HG03159 (cell line): ENCODE measurements around the gene KIAA0825.
A peak's percentile ranks its signal among the peaks of the same experiment; 100 is the strongest.
"Not testable (repeated sequence)": the region's sequence is repeated elsewhere in the genome, so short reads cannot be mapped to it uniquely, and the experiment has no call there.

Experiments
- ATAC-seq: cut with Tn5 transposase; IDR thresholded peaks from one replicate; pipeline ENCODE4 v1.9.1; 2021; ENCODE audit warnings: mild to moderate bottlenecking, moderate library complexity; ENCODE audit not compliant: unreplicated experiment

The KIAA0825 gene

DNA sequence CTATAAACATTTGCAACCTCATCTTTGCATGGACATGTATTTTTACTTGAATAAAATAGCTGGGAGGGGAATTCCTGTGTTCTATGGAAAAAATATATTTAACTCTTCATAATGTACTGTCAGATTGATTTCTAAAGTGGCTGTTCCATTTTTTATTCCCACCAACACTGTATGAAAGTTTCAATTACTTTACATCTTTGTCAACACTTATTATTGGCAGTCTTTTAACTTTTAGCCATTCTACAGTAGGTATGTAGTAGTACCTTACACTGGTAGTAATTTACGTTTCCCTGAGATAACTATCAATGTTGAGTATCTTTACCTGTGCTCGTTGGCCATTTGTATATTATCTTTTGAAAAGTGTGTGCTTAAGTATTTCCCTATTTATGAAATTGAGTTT is 429.7 kb downstream of the KIAA0825 start:
- ATAC-seq, result no peak

DNA sequence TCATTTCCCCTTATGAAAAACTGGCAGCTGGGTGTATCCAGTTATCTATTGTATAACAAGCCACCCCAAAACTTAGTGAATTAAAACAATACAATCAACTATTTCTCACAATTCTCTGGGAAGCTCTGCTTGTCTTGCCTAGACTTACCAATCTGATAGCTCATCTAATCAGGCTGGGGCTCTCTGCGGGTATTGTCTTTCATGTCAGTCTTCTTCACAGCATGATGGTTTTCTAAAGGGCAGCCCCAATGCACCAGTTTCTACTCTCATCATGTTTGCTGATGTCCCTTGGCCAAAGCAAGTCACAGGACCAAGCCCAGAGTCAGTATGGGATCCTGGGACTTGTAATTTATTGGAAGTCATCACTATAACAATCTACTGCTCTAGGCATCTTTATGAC is 433.5 kb downstream of the KIAA0825 start:
- ATAC-seq, result no peak

DNA sequence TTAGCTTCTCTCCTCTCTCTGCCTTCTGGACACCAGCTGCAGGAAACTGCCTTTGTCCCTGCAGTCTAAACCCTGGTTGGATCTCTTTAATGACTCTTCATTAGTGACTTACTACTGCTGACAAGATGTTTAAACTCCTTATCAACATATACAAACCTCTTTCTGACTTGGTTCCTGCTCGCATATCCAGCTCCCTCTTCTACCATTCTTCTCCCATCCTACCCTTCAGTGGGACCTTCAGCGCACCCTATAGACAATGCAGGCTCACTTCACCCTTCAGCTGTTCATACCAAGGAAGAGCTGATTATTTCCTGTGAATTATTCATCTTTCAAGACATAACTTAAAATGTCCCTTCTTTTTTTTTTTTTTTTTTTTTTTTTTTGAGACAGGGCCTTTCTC is 436.5 kb downstream of the KIAA0825 start:
- ATAC-seq, result peak; percentile 53

DNA sequence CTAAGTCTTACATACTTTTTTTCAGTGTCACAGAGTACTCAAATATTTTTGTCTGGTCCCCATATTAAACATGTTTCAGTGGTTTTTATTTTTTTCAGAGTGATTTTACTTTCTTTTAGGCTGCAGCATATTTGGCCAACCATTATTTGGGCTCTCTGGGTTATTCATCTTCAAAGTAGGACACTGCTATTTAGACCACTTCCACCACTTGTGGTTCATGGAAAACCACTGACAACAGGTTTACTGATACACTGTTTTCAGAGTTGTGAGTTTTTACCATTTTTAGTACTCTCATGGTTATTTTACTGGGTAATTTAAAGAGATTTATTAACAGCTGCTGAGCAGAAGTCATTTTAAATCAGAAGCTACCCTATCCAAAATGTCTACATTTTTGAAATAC is 437.6 kb downstream of the KIAA0825 start:
- no peak for ATAC-seq

DNA sequence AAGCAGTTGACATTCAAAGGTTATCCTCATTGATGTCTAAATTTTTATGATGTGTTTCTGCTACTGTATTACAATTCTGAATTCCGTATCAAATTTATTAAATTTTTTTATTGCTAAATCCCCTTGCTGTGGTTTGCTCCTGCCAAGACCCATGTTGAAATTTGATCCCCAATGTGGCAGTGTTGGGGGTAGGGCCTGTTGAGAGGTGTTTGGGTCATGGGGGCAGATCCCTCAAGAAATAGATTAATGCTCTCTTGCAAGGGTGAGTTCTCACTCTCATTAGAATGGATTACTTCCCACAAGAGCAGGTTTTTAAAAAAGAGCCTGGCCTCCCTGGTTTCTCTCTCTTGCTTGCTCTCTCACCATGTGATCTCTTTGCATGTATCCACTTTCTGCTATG is 442.5 kb downstream of the KIAA0825 start:
- ATAC-seq, result no peak

DNA sequence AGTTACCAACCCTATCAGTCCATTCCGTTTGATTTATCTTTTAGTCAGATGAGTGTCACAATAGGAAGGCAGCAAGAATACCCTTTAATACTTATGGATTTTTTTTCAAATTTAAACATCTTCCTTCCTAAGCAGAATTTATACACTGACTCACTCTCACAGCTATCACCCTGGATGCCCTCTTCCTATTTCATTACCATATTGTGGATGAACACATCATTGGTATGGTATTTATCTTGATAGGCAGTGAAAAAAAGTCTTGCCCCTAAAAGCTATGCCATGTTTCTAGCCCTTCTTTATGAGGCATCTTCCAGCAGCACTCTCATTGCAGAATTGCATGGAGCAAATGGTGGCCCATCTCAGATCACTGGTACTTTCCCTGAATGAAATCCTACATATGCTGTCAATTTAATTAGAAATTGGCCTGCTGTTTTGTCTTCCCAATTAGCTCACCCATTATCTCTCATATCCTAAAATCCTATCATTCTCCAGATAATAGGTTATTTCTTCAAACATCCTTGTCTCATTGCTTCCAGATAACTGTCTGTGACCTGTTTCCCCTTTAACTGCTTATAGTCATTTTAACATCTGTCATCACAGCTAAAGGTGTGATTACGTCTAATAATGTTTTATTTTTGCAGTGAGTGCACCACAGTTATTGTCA is 443.5 kb downstream of the KIAA0825 start:
- ATAC-seq, result no peak

DNA sequence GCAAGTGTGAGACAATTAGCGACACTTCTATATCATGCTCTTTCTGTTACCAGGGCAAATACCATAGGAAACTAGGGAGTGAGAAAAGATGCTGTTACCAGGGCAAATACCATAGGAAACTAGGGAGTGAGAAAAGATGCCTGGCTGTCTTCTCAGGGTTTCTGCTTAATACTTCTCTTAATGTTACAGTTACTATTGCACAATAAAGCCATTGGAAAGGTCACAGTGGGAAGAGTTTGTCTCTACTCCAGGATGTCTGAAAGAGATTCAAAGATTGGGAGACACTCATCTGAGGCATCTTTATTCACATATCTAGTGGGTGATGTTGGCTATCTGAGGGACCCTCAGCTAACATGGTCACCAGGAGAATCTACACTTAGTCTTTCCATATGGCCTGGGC is 445.3 kb downstream of the KIAA0825 start:
- no peak for ATAC-seq

DNA sequence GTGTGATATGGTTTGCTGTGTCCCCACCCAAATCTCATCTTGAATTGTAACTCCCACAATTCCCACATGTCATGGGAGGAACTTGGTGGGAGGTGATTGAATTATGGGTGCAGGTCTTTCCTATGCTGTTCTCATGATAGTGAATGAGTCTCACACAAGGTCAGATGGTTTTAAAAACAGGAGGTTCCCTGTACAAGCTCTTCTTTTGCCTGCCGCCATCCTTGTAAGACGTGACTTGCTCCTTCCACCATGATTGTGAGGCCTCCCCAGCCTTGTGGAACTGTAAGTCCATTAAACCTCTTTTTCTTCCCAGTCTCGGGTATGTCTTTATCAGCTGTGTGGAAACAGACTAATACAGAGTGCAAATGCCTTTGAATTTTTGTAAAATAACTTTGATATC is 447.3 kb downstream of the KIAA0825 start:
- ATAC-seq, result not testable (repeated sequence)

DNA sequence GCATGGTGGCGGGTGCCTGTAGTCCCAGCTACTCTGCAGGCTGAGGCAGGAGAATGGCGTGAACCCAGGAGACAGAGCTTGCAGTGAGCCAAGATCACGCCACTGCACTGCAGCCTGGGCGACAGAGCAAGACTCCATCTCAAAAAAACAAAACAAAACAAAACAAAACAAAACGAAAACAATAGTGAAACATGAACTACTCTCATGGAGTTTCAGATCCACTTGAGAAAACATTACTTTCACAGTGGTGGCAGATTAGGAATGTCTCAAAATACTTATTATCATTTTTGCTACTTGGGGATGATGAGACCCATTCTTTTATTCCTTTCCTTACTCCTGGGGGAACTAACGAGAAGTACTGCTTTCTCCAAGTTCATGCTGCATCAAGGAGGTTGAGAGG is 448.2 kb downstream of the KIAA0825 start:
- peak; percentile 84 for ATAC-seq

DNA sequence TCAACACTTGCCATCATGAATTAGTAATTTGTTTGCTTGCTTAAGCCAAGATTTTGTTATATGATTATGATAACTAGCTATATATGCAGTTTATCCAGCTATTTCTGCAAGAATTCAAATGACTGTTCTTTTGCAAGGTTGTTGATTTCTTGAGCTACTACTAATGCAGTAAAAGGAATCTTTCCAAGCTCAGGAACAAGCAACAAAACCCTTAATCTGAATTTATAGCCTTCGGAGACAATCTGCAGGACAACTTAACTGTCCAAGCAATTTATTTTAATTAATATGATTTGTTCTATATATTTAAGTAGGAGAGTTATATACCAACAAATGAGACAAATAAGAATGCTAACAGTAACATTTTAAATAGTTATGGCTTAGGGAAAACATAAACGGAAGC is 450.3 kb downstream of the KIAA0825 start:
- no peak for ATAC-seq

DNA sequence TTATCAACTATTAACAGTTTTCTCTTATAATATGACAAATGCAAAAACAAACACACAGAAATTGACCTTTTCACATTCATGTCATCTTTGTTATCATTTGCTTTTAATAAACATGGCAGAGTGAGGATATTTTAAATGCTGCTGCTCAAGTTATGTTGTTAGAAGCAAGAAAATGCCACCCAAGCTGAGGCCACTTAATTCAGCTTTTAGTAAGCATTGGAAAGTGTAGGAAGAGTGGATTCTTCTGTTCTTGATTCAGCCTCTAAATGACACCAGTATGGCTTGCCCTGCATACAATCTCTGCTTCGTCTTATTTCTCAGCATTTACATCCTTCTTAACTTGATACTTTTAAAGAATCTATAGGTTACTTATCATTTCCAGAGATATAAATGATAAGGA is 456.6 kb downstream of the KIAA0825 start:
- no peak for ATAC-seq

DNA sequence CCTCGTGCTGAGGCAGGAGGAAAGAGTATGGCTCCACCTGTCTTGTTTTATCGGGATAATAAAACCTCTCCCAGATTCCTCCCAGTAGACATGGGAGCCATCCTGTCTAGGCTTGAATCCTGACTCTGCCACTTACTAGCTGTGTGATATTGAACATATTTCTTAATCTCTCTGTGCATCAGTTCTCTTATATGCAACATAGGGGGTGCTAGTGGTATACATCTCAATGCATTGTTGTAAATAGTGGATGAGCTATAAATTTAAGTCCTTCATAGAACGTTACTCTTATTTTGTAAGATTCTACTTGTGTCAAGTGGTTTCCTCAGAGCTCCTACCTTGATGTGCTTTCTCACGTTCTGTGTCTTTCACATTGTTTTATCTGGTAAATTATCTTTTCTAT is 459.3 kb downstream of the KIAA0825 start:
- no peak for ATAC-seq

DNA sequence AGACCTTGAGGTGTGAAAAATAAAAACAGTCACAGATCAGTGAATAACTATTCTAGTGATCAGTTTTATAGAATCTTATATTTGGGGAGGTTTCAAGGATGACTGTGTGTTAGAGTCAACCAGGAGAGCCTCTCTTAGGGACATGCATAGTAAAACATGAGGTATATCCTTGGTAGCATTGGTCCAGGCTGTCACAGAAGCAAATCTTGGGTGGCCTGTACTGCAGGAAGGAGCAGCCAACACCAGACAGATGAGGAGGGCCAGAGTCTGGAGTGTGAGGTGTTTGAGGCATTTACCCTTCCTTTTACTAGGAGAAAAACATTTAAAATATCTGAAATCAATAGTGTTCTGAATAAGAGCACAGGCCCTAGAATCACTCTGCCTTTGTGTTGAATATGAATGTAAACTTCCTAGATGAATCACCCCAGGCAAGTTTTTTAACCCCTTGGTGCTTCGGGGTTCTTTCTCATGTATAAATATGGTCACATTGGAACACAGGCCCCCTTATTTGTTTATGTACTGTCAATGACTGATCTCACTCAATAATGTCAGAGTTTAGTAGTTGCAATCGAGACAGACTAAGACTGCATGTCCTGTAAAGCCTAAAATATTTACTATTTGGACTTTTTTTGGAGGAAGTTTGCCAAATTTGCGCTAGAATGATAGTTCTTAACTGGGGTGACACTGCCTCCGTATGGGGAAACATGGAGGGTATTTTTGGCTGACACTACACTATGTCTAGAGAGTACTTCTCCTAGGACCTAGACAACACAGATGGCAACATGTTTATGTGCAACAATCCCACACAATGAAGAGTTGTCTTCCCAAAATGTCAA is 460.5 kb downstream of the KIAA0825 start:
- ATAC-seq, result no peak

DNA sequence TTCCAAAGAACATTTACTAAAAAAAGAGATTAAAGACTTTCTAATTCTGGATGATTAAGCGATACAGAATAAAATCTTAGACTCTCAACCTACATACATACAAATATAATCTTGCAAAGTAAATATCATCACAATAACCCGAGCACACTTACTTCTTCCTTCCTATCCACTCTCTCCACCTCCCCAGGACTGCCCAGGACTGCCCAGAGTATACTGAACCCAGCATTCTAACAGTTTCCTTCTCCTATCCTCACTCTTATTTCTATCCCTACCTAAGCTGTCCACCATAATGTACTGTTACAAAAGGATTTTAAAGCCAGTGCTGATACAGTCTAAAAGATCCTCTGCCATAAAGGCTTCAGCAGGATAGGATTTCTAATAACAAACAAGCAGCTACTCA is 463.7 kb downstream of the KIAA0825 start:
- ATAC-seq, result no peak

DNA sequence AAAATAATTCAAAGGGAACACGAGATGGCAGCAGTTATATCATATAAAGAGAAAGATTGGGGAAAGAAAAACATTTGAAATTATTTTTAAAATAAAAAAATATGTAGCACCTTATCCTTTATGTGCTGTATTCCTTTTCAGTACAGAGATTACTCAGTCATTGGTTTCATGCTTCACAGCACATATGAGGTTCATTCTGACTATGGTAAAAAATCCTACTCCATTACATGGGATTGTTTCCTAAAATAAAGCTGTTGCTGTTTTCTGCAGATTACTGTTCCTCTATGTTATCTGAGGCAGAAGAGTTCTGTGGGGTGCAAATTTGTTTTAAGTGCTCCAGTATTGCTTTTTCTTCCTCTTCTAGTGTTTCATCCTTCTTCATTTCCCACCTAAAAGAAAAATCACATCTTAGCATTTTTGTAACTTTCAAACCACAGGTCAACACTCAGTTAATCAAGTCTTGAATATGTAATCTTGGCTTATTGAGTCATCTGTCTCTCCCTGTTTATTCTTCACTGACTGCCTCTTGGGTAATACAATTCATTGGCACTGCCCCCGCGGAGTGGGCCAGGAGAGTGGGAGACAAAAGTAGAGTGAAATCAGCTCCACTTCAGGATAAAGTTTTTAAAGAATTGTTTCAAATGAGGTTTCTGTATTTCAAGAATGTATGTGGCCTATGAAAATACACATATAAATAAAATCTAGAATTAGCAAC is 464.5 kb downstream of the KIAA0825 start:
- ATAC-seq, result no peak

DNA sequence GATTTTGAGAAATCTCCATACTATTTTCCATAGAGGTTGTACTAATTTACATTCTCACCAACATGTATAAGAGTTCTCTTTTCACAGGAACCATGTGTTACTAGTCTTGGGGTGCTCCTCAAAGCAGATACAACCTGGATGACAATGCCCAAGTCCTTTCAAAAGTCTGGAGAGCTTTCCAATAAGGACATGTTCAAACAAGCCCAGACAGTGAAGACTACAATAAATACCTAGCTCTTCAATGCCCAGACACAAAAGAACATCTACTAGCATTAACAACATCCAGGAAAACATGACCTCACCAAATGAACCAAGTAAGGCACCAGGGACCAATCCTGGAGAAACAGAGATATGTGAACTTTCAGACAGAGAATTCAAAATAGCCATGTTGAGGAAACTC is 474.8 kb downstream of the KIAA0825 start:
- ATAC-seq, result not testable (repeated sequence)

DNA sequence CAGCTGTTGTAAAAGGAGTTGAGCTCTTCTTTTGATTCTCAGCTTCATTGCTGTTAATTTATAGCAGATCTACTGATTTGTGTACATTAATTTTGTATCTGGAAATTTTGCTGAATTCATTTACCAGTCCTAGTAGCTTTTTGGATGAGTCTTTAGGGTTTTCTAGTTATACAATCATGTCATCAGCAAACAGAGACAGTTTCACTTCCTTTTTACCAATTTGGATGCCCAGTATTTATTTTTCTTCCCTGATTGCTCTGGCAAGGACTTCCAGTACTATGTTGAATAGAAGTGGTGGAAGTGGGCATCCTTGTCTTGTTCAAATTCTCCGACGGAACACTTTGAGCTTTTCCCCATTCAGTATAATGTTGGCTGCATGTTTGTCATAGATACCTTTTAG is 478.1 kb downstream of the KIAA0825 start:
- no peak for ATAC-seq

DNA sequence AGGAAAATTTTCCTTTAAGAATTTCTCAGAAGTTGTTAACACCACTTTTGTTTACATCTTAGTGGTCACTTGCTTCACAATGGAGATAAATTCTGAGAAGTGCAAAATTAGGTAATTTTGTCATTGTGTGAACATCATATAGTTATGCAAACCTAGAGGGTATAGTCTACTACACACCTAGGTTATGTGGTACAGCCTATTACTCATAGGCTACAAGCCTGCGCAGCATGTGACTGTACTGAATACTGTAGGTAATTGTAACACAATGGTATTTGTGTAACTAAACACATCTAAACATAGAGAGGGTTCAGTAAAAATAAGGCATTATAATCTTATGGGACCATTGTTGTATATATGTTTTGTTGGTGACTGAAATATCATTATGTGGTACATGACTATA is 488.3 kb downstream of the KIAA0825 start:
- ATAC-seq, result no peak

DNA sequence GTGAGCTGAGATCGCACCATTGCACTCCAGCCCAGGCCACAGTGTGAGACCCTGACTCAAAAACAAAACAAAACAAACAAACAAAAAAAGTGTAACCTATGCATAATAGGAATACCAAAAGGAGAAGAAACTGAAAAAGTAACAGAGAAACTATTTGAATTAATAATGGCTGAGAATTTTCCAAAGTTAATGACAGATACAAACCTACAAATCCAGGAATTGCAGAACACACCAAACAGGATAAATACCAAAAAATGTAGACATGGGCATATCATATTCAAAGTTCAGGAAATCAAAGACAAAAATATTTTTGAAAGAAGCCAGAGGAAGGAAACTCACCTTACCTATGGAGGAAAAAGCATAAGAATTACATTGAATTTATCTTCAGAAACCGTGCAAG is 493.3 kb downstream of the KIAA0825 start:
- no peak for ATAC-seq

DNA sequence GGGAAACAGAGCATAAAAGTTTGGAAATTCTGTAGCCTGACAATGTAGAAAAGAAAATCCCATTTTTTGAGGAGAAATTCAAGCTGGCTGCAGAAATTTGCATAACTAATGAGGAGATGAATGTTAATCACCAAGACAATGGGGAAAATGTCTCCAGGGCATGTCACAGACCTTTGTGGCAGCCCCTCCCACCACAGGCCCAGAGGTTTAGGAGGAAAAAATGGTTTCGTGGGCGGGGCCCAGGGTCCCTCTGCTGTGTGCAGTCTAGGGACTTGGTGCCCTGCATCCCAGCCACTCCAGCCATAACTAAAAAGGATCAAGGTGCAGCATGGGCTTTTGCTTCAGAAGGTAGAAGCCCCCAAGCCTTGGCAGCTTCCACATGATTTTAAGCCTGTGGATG is 502.1 kb downstream of the KIAA0825 start:
- not testable (repeated sequence) for ATAC-seq

DNA sequence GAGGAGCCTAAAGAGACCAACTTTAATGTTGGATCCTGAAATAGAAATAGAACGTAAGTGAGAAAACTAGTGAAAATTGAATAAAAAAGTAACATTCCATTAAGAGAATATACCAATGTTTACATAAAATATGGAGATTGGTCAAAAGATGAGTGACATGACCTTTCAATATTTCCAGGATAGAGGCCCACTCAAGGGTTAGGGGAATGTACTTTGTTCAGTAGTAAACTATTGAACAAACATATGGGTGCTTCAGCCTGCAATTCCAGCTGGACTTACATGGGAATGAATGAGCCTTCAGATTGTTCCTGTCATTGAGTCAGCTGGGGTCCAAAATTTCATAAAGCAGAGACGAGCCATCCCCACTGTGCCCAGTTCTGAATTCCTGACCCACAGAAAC is 505.3 kb downstream of the KIAA0825 start:
- ATAC-seq, result no peak
